ENCODE measurements around the gene SRMS. TPM values are rescaled to one million over a fixed set of nuclear protein-coding genes. Genes with fewer than 3 reads are reported as not detected.

The SRMS gene
- total and polyA plus RNA-seq, 4 donors, result not detected

DNA sequence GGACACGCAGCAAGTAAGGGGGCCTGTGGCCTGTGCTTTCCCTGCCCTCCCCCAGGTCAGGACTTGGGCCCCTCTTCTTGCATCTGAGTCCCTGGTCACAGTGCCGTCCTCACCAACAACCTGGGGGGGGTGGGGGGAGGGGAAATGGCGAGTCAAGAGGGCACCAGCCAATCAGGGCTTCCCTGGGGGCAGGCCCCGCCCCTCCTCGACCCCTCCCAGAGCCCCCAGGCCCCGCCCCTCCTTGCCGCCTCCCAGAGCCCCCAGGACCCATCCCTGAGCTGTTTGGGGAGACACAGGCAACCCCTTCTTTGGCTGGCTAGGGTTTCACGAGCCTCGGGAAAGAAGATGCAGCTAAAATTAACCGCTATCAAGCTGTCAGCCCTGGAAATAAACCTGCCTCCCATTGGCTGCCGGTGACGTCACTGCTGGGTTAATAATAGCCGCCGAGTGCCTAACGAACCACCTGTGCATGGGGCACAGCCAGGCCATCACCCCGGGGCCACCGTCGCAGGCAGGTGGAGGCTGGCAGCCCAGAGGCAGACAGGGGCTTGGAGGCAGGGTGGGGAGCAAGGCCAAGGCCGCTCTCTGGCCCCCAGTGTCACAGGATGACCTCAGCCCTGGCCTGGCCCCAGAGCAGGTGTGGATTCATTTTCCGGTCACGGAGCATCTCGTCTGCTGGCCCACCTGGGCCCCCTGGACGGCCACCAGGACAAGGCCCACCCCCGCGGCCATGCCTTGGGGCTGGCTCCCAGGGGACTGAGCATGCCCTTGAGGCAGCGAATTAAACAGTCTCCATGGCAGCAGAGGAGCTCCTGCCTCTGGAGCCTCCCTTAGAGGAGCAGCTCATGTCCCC, 45.5 kb downstream of the SRMS start:
- no peak overlapping the region for H3K27ac ChIP-seq (ENCODE audit: low read depth in 1 of 2, low read length in 2 of 2)
- H3K4me3 ChIP-seq (ENCODE audit: low read depth in 1 of 3, low read length in 3 of 3), result no peak overlapping the region
- WGBS, result 27% methylated on average over 26 of the region's 26 CpGs
- no peak overlapping the region for H3K9ac ChIP-seq (ENCODE audit: low read depth in 1 of 2, low read length in 2 of 2)
- DNase-seq (ENCODE audit: low spot score), result no peak
- H3K36me3 ChIP-seq (ENCODE audit: control insufficient read depth in 4 of 4, insufficient read depth in 3 of 4, low read depth in 1 of 4, low read length in 3 of 4), result no peaks in the 10 kb centered on the region
- peaks cover 0 to 6% (median 2%) of the 10 kb centered on the region in 4 donors for H3K4me1 ChIP-seq (ENCODE audit: control insufficient read depth in 4 of 4, insufficient read depth in 4 of 4, low read length in 3 of 4)
- TF ChIP-seq, protein P1, sequence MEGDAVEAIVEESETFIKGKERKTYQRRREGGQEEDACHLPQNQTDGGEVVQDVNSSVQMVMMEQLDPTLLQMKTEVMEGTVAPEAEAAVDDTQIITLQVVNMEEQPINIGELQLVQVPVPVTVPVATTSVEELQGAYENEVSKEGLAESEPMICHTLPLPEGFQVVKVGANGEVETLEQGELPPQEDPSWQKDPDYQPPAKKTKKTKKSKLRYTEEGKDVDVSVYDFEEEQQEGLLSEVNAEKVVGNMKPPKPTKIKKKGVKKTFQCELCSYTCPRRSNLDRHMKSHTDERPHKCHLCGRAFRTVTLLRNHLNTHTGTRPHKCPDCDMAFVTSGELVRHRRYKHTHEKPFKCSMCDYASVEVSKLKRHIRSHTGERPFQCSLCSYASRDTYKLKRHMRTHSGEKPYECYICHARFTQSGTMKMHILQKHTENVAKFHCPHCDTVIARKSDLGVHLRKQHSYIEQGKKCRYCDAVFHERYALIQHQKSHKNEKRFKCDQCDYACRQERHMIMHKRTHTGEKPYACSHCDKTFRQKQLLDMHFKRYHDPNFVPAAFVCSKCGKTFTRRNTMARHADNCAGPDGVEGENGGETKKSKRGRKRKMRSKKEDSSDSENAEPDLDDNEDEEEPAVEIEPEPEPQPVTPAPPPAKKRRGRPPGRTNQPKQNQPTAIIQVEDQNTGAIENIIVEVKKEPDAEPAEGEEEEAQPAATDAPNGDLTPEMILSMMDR (IDR thresholded peaks at IDR 0.05; ENCODE audit: low read depth, low read length, missing input control), result no peak
- no peak for TF ChIP-seq NR2F2 (IDR thresholded peaks at IDR 0.05)
- TF ChIP-seq YY1 (IDR thresholded peaks at IDR 0.05), result no peak
- no peak for TF ChIP-seq RXRA (IDR thresholded peaks at IDR 0.05)
- TF ChIP-seq, protein P2, sequence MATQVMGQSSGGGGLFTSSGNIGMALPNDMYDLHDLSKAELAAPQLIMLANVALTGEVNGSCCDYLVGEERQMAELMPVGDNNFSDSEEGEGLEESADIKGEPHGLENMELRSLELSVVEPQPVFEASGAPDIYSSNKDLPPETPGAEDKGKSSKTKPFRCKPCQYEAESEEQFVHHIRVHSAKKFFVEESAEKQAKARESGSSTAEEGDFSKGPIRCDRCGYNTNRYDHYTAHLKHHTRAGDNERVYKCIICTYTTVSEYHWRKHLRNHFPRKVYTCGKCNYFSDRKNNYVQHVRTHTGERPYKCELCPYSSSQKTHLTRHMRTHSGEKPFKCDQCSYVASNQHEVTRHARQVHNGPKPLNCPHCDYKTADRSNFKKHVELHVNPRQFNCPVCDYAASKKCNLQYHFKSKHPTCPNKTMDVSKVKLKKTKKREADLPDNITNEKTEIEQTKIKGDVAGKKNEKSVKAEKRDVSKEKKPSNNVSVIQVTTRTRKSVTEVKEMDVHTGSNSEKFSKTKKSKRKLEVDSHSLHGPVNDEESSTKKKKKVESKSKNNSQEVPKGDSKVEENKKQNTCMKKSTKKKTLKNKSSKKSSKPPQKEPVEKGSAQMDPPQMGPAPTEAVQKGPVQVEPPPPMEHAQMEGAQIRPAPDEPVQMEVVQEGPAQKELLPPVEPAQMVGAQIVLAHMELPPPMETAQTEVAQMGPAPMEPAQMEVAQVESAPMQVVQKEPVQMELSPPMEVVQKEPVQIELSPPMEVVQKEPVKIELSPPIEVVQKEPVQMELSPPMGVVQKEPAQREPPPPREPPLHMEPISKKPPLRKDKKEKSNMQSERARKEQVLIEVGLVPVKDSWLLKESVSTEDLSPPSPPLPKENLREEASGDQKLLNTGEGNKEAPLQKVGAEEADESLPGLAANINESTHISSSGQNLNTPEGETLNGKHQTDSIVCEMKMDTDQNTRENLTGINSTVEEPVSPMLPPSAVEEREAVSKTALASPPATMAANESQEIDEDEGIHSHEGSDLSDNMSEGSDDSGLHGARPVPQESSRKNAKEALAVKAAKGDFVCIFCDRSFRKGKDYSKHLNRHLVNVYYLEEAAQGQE (IDR thresholded peaks at IDR 0.05), result no peak
- TF ChIP-seq ATF3 (IDR thresholded peaks at IDR 0.05), result no peak
- TF ChIP-seq GABPA (IDR thresholded peaks at IDR 0.05 in 1 of 2, conservative IDR thresholded peaks at IDR 0.05 in 1 of 2), result no peak
- TF ChIP-seq HNF4A (conservative IDR thresholded peaks at IDR 0.05), result no peak
- TF ChIP-seq FOXA1 (IDR thresholded peaks at IDR 0.05), result no peak
- no peak for TF ChIP-seq FOXA2 (IDR thresholded peaks at IDR 0.05)
- TF ChIP-seq JUND (IDR thresholded peaks at IDR 0.05), result no peak
- TF ChIP-seq ZBTB33 (IDR thresholded peaks at IDR 0.05), result no peak
- TF ChIP-seq SP1 (IDR thresholded peaks at IDR 0.05), result no peak
- no peak for TF ChIP-seq EGR1 (IDR thresholded peaks at IDR 0.05; ENCODE audit: low read depth in 2 of 2)
- TF ChIP-seq HNF4G (IDR thresholded peaks at IDR 0.05), result no peak
- no peak for TF ChIP-seq MAX (IDR thresholded peaks at IDR 0.05)
- no peak for TF ChIP-seq RAD21 (IDR thresholded peaks at IDR 0.05)
- peaks cover 0 to 6% (median 4%) of the 10 kb centered on the region in 4 donors for H3K9me3 ChIP-seq (ENCODE audit: control insufficient read depth in 4 of 4, low read length in 3 of 4)
- H3K27me3 ChIP-seq (ENCODE audit: control insufficient read depth in 4 of 4, insufficient read depth in 4 of 4, low read length in 3 of 4), result peaks cover 0 to 9% (median 2%) of the 10 kb centered on the region in 4 donors

Data from liver (tissue), 9 donors.